NCI-H1417 (cell line): ENCODE results near the gene SLC7A9.
"Not testable (repeated sequence)": the region's sequence is repeated elsewhere in the genome, so short reads cannot be mapped to it uniquely, and the experiment has no call there.

Experiments used
- DNase-seq, 3 experiments: peaks; one replicate each; lab custom pipeline; 2025; lab: John Stamatoyannopoulos, UW

SLC7A9 gene

GRCh38 chr19:32864318-32865007, 5.1 kb downstream of the SLC7A9 start:
- DNase-seq, result no peak

DNA sequence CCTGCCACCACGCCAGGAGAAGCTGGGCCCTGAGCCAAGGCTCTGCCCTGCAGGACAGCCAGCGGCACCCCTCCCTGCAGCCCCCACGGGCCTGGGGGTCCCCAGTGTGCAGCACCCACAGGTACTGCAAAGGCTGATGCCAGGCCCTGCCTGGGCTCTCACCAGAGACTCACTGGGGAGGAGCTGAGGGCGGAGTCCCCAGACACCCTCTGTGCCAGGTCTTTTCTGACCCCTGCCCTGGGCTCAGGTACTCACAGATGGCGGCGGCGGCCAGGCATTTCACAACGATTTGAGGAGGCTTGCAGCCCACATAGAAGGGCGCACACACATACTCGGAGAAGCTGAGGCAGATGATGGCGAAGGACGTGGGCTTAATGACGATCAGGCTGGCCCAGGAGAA, 5.7 kb downstream of the SLC7A9 start:
- no peak for DNase-seq

GRCh38 chr19:32863301-32863700, 6.3 kb downstream of the SLC7A9 start:
- no peak for DNase-seq

GRCh38 chr19:32862741-32863140, 6.8 kb downstream of the SLC7A9 start:
- DNase-seq, result no peak

- DNase-seq, result no peak
Measured at GRCh38 chr19:32862173-32862572, 7.4 kb downstream of the SLC7A9 start.

GRCh38 chr19:32861596-32861995, 8.0 kb downstream of the SLC7A9 start:
- DNase-seq, result no peak

- DNase-seq, result no peak
Measured at GRCh38 chr19:32859591-32859990, 10.0 kb downstream of the SLC7A9 start.

DNA sequence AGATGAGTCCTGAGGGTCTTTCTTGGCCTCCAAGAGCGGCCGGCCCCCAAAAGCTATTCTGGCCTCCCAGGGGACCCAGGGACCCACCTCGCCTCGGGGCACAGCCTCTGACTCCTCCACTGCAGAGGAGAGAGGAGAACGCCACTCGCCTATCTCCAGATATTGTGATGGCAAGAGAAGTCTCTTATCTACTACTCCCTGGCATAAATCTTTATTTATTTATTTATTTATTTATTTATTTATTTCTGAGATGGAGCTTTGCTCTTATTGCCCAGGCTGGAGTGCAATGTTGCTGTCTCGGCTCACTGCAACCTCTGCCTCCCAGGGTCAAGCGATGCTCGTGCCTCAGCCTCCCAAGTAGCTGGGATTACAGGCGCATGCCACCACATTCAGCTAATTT, 11.0 kb downstream of the SLC7A9 start:
- DNase-seq, result no peak

- DNase-seq, result no peak
Measured at GRCh38 chr19:32858155-32858554, 11.4 kb downstream of the SLC7A9 start.

DNA sequence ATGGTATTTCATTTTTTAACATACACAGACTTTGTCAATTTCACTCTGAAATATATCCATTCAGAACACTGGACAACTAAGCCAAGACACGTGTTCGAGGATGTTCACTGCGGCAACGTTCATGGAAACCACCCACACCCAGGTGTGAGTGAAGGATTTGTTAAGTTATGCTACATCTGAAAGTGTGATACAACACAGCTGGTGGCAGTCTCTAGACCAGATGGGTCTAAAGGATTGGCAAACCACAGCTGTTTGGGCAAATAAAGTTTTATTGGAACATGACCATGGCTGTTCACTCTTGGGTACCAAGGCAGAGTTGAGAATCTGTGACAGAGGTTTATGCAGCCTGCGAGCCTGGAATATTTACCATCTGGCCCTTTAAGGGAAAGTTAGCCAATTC, 12.0 kb downstream of the SLC7A9 start:
- DNase-seq, result no peak

DNA sequence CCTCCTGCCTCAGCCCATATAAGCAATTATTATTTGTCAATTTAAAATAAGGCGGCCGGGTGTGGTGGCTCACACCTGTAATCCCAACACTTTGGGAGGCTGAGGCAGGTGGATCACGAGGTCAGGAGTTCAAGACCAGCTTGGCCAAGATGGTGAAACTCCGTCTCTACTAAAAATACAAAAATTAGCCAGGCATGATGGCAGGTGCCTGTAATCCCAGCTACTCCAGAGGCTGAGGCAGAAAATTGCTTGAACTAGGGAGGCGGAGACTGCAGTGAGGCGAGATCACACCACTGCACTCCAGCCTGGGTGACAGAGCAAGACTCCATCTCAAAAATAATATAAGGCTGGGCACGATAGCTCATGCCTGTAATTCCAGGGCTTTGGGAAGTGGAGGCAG, 12.7 kb downstream of the SLC7A9 start:
- DNase-seq, result not testable (repeated sequence)

DNA sequence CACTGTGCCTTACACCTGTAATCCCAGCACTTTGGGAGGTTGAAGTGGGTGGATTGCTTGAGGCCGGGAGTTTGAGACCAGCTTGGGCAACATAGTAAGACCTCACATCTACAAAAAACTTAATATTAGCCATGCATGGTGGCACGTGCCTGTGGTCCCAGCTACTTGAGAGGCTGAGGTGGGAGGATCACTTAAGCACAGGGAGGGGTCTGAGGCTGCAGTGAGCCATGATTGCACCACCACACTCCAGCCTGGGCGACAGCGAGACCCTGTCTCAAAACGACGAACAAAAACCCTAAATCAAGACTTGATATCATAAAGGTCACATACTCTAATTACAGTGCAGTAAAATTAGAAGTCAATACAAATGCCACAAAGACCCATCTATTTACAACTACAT, 17.4 kb downstream of the SLC7A9 start:
- no peak for DNase-seq

DNA sequence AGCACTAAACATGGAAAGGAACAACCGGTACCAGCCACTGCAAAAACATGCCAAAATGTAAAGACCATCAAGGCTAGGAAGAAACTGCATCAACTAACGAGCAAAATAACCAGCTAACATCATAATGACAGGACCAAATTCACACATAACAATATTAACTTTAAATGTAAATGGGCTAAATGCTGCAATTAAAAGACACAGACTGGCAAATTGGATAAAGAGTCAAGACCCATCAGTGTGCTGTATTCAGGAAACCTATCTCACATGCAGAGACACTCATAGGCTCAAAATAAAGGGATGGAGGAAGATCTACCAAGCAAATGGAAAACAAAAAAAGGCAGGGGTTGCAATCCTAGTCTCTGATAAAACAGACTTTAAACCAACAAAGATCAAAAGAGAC, 21.5 kb downstream of the SLC7A9 start:
- not testable (repeated sequence) for DNase-seq

GRCh38 chr19:32843716-32844245, 25.8 kb downstream of the SLC7A9 start:
- DNase-seq, result no peak

DNA sequence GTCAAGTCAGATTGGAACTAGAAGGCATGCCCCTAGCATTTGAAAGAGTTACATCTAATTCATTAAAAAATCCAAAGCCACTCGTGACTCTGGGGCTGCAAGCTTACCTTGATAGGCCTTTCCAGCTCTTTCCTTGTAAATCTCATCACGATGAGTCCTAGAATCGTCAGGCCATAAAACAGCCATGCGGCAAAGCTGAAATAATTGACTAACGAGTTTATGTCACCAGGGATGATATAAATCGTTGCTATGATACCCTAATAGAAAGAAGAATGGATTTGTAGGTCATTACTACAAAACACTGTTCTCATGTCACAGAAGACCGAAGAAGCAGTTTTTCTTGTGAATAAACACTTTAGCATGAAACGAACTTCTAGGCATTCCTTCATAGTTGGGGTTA, 27.5 kb downstream of the SLC7A9 start:
- DNase-seq, result no peak

GRCh38 chr19:32837531-32837930, 32.0 kb downstream of the SLC7A9 start:
- DNase-seq, result no peak

DNA sequence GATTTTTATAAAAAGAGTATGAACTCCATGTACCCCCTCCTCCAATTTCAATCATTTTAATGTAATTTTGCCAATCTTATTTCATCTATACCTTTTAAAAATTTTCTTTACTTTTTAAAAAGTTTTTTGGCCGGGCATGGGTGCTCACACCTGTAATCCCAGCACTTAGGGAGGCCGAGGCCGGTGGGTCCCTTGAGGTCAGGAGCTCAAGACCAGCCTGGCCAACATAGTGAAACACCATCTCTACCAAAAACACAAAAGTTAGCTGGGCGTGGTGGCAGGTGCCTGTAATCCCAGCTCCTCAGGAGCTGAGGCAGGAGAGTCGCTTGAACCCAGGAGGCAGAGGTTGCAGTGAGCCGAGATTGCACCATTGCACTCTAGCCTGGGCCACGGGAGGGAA, 36.2 kb downstream of the SLC7A9 start:
- DNase-seq, result not testable (repeated sequence)

- DNase-seq, result not testable (repeated sequence)
Measured at GRCh38 chr19:32832825-32833224, 36.7 kb downstream of the SLC7A9 start.

GRCh38 chr19:32832094-32832493, 37.5 kb downstream of the SLC7A9 start:
- DNase-seq, result not testable (repeated sequence)

- no peak for DNase-seq
Measured at GRCh38 chr19:32831611-32832010, 38.0 kb downstream of the SLC7A9 start.

DNA sequence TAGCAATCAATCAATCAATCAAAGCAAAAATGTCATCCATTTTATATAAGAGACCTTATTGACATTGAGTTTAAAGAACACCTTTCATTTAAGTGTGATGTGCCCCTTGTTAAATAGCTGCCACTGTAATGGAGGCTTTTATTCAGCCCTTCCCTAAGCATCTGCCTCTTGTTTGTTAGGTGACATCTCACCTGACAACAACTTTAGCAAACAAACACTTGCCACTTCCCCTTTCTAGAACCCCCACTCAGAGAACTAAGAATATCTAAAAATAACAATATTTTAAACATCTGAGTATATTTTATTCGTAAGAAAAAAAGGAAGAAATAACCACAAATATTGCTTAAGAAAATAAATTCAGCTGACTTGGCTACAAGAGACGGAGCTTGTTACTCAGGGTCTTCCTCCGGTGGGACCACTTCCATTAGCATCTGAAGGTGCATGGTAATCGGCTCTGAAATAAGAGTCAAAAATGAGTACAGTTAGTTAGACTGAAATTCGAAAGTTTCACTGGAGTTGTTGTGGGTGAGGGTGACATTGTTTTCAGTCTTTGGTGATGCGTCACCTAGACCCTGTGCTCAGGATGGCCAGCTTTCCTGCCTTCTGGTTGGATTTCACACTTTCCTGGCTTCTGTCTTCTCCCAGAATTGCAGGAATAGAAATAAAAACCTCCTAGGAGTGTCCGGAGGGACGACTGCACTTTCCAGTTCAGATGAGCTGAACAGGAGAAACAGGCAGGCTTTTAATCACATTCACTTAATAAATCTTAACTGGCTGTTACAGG, 39.1 kb downstream of the SLC7A9 start:
- DNase-seq, result no peak

- no peak for DNase-seq
Measured at GRCh38 chr19:32829345-32829896, 40.1 kb downstream of the SLC7A9 start.
